HUES6 (cell line): ENCODE results near the gene CAVIN2.

Experiments
- H3K27ac ChIP-seq: 2 replicates; pipeline ENCODE4 v1.7.0; 2013; ENCODE audit warnings: low read depth, mild to moderate bottlenecking, low read length, inconsistent platforms
- H3K27me3 ChIP-seq: 2 replicates; pipeline ENCODE4 v1.6.1; 2013; ENCODE audit warnings: low read length; ENCODE audit not compliant: control insufficient read depth, insufficient read depth
- H3K36me3 ChIP-seq: 2 replicates; pipeline ENCODE4 v1.6.1; 2013; ENCODE audit warnings: low read length; ENCODE audit not compliant: control insufficient read depth, insufficient read depth
- H3K4me1 ChIP-seq: 2 replicates; pipeline ENCODE4 v1.6.1; 2013; ENCODE audit warnings: low read length; ENCODE audit not compliant: control insufficient read depth, insufficient read depth
- H3K4me3 ChIP-seq: 2 replicates; pipeline ENCODE4 v1.5.1; 2013; ENCODE audit warnings: low read depth, low read length
- H3K9ac ChIP-seq: one replicate; pipeline ENCODE4 v1.6.1; 2013; ENCODE audit warnings: mild to moderate bottlenecking, low read length
- H3K9me3 ChIP-seq: 2 replicates; pipeline ENCODE4 v1.6.1; 2013; ENCODE audit warnings: low read depth, low read length; ENCODE audit not compliant: control insufficient read depth, insufficient read depth

CAVIN2 gene

GRCh38 chr2:191881982-191882816 is 35.3 kb upstream of the CAVIN2 start:
- H3K9ac ChIP-seq, result no peak overlapping the region
- H3K4me1 ChIP-seq, result no peaks in the 10 kb centered on the region; the same call in 1 of the 2 replicates
- no peaks in the 10 kb centered on the region for H3K27me3 ChIP-seq
- no peaks in the 10 kb centered on the region for H3K36me3 ChIP-seq
- no peak overlapping the region for H3K4me3 ChIP-seq
- 0 out of 2 replicates have a peak, but pooled peaks cover 2% of the 10 kb centered on the region for H3K9me3 ChIP-seq
- H3K27ac ChIP-seq, result no peak overlapping the region

GRCh38 chr2:191878548-191879279 is 31.8 kb upstream of the CAVIN2 start:
- H3K27me3 ChIP-seq, result no peaks in the 10 kb centered on the region
- H3K9ac ChIP-seq, result no peak overlapping the region
- H3K9me3 ChIP-seq, result 0 out of 2 replicates have a peak, but pooled peaks cover 2% of the 10 kb centered on the region
- H3K36me3 ChIP-seq, result no peaks in the 10 kb centered on the region
- no peaks in the 10 kb centered on the region; the same call in 1 of the 2 replicates for H3K4me1 ChIP-seq
- H3K4me3 ChIP-seq, result no peak overlapping the region
- no peak overlapping the region for H3K27ac ChIP-seq

- Histone ChIP-seq H3K36me3 (no peaks in the 10 kb centered on the region), H3K27me3 (no peaks in the 10 kb centered on the region), H3K4me3 (no peak overlapping the region), H3K27ac (no peak overlapping the region), H3K9ac (no peak overlapping the region), H3K4me1 (no peaks in the 10 kb centered on the region; the same call in 1 of the 2 replicates), H3K9me3 (0 out of 2 replicates have a peak, but pooled peaks cover 2% of the 10 kb centered on the region)
Measured at GRCh38 chr2:191877875-191878274, 31.0 kb upstream of the CAVIN2 start.

- Histone ChIP-seq H3K27me3 (no peaks in the 10 kb centered on the region), H3K9me3 (no peaks in the 10 kb centered on the region), H3K36me3 (no peaks in the 10 kb centered on the region), H3K4me3 (no peak overlapping the region), H3K9ac (no peak overlapping the region), H3K4me1 (no peaks in the 10 kb centered on the region; the same call in 1 of the 2 replicates), H3K27ac (no peak overlapping the region)
Measured at GRCh38 chr2:191875859-191876258, 29.0 kb upstream of the CAVIN2 start.

- Histone ChIP-seq H3K27ac (no peak overlapping the region), H3K4me1 (peaks cover 19% of the 10 kb centered on the region), H3K9me3 (no peaks in the 10 kb centered on the region)
Measured at GRCh38 chr2:191870744-191871143, 23.9 kb upstream of the CAVIN2 start.

GRCh38 chr2:191869781-191870180 is 22.9 kb upstream of the CAVIN2 start:
- H3K27me3 ChIP-seq, result no peaks in the 10 kb centered on the region
- H3K36me3 ChIP-seq, result no peaks in the 10 kb centered on the region
- H3K4me3 ChIP-seq, result no peak overlapping the region
- H3K9me3 ChIP-seq, result no peaks in the 10 kb centered on the region
- peaks cover 19% of the 10 kb centered on the region for H3K4me1 ChIP-seq
- H3K9ac ChIP-seq, result no peak overlapping the region
- no peak overlapping the region for H3K27ac ChIP-seq

More at GRCh38 chr2:191870744-191871143, 23.9 kb upstream of the CAVIN2 start:
- Histone ChIP-seq H3K27me3 (no peaks in the 10 kb centered on the region), H3K9ac (no peak overlapping the region), H3K4me3 (no peak overlapping the region), H3K36me3 (no peaks in the 10 kb centered on the region)

- no peaks in the 10 kb centered on the region for H3K36me3 ChIP-seq
- H3K9ac ChIP-seq, result no peak overlapping the region
- no peak overlapping the region for H3K4me3 ChIP-seq
- H3K27ac ChIP-seq, result no peak overlapping the region
- H3K4me1 ChIP-seq, result peaks cover 19% of the 10 kb centered on the region
- H3K9me3 ChIP-seq, result no peaks in the 10 kb centered on the region
- no peaks in the 10 kb centered on the region for H3K27me3 ChIP-seq
Measured at GRCh38 chr2:191869178-191869577, 22.3 kb upstream of the CAVIN2 start.

GRCh38 chr2:191867507-191867847 is 20.6 kb upstream of the CAVIN2 start:
- H3K36me3 ChIP-seq, result no peaks in the 10 kb centered on the region
- no peaks in the 10 kb centered on the region for H3K27me3 ChIP-seq
- H3K9me3 ChIP-seq, result no peaks in the 10 kb centered on the region
- no peak overlapping the region for H3K9ac ChIP-seq
- peaks cover 19% of the 10 kb centered on the region for H3K4me1 ChIP-seq
- no peak overlapping the region for H3K4me3 ChIP-seq
- H3K27ac ChIP-seq, result no peak overlapping the region

- no peaks in the 10 kb centered on the region for H3K9me3 ChIP-seq
- no peak overlapping the region for H3K4me3 ChIP-seq
- H3K27ac ChIP-seq, result no peak overlapping the region
- no peaks in the 10 kb centered on the region for H3K27me3 ChIP-seq
- H3K36me3 ChIP-seq, result no peaks in the 10 kb centered on the region
- peaks cover 19% of the 10 kb centered on the region for H3K4me1 ChIP-seq
- no peak overlapping the region for H3K9ac ChIP-seq
Measured at GRCh38 chr2:191866675-191867506, 20.0 kb upstream of the CAVIN2 start.

- Histone ChIP-seq H3K36me3 (no peaks in the 10 kb centered on the region), H3K4me3 (no peak overlapping the region), H3K9me3 (no peaks in the 10 kb centered on the region), H3K4me1 (peaks cover 19% of the 10 kb centered on the region), H3K9ac (no peak overlapping the region), H3K27me3 (no peaks in the 10 kb centered on the region), H3K27ac (no peak overlapping the region)
Measured at GRCh38 chr2:191866195-191866594, 19.3 kb upstream of the CAVIN2 start.
